ENCODE results near the gene PAQR7.

- no peak for TF ChIP-seq GABPB1 (CRISPR knock-in tag; IDR thresholded peaks at IDR 0.05)
- TF ChIP-seq CBFB (CRISPR knock-in tag; IDR thresholded peaks at IDR 0.05; ENCODE audit: low read depth) = no peak
- TF ChIP-seq SOX15 (CRISPR knock-in tag; IDR thresholded peaks at IDR 0.05) = no peak
- no peak for TF ChIP-seq NFYB (CRISPR knock-in tag; conservative IDR thresholded peaks at IDR 0.05; ENCODE audit: low read depth)
- no peak for TF ChIP-seq CTCF (IDR thresholded peaks at IDR 0.05)
- TF ChIP-seq ZBTB43 (CRISPR knock-in tag; IDR thresholded peaks at IDR 0.05) = no peak
- no peak for TF ChIP-seq E2F1 (CRISPR knock-in tag; IDR thresholded peaks at IDR 0.05)
- TF ChIP-seq NR2C2 (CRISPR knock-in tag; IDR thresholded peaks at IDR 0.05) = no peak
- no peak for TF ChIP-seq MLX (CRISPR knock-in tag; IDR thresholded peaks at IDR 0.05)
- no peak for TF ChIP-seq HMGA2 (CRISPR knock-in tag; IDR thresholded peaks at IDR 0.05)
- no peak for TF ChIP-seq FOXP4 (CRISPR knock-in tag; IDR thresholded peaks at IDR 0.05)
Observed at GRCh38 chr1:25904943-25905679, 29.6 kb upstream of the PAQR7 start.

Data from WTC11 (cell line).